Left ventricle myocardium superior (tissue), 1 donor: ENCODE measurements around the gene CLGN. TPM values are rescaled to one million over a fixed set of nuclear protein-coding genes. Genes with fewer than 3 reads are reported as not detected.

Source experiments
- ATAC-seq: fragments of 200-7000 bp; cut with Tn5 transposase; one replicate; pipeline ENCODE4 v1.9.1; 2020; ENCODE audit warnings: mild to moderate bottlenecking, moderate library complexity
- DNase-seq: peaks from one replicate; pipeline ENCODE4 v3.0.0-alpha.2; 2020
- intact Hi-C: fragments of 100-400 bp; cut with micrococcal nuclease; formaldehyde crosslinking; loops from one replicate; pipeline ENCODE4 v1.11.0; 2022
- total RNA-seq: library from RNA; stranded (reverse); fragmentation: NEBNext Ultra II Directional; extraction: Animal tissue kit (Norgen Biotek cat#: 25700); gene quantifications from one replicate; pipeline ENCODE4 v1.2.1, GENCODE V29; 2021
- donor health status: DM: no; HTN: yes; CAD: no; lungs with severe emphysema.

The CLGN gene
- total RNA-seq, 1 donor from 2014 or later, result 91.1 TPM

- intact Hi-C loops, result no loop called here
- DNase-seq, result no peak
- no peak for ATAC-seq
These were observed 81.3 kb downstream of the CLGN start for GRCh38 chr4:140346136-140346535.

DNA sequence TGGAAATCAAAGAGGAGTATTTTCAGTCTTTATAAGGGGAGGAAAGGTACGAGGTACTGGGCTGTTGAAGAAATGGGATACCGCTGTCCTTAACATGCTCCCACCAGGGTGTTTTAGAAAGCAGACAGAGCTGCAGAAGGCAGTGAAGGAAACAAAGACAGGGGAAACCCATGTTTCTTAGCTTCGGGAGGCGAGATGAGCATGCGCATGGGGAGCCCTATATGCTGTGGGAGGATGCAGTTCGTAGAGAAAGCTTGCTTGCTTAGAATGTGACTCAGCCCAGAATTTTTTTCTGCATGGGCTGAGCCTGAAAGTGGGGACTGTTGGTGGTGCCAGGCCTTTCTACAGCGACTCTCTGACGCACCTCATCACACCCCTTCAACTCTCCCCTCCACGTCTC lies 82.8 kb downstream of the CLGN start:
- intact Hi-C loops, result no loop called here
- ATAC-seq (no peak), DNase-seq (no peak)

GRCh38 chr4:140344101-140344500 lies 83.3 kb downstream of the CLGN start:
- ATAC-seq (no peak), DNase-seq (no peak)
- intact Hi-C loops, result no loop called here

GRCh38 chr4:140343303-140343702 lies 84.1 kb downstream of the CLGN start:
- no peak for ATAC-seq
- intact Hi-C loops, result no loop called here

GRCh38 chr4:140342620-140343019 lies 84.8 kb downstream of the CLGN start:
- no peak for DNase-seq
- ATAC-seq, result no peak
- intact Hi-C loops, result no loop called here

More at GRCh38 chr4:140343303-140343702, 84.1 kb downstream of the CLGN start:
- DNase-seq, result no peak

Other genes with a start within 250 kb of the CLGN start
- 76.9 TPM for gene SCOC, start 54.0 kb downstream of the CLGN start, total RNA-seq
- gene MGAT4D, start 70.6 kb upstream of the CLGN start, total RNA-seq, result not detected
- 15.6 TPM for gene ELMOD2, start 96.5 kb upstream of the CLGN start, total RNA-seq
- gene UCP1, start 141.3 kb upstream of the CLGN start, total RNA-seq, result not detected